Small intestine (tissue), 7 donors: ENCODE measurements around the gene ANHX. TPM values are rescaled to one million over a fixed set of nuclear protein-coding genes. Genes with fewer than 3 reads are reported as not detected.

Source experiments
- DNase-seq, 2 donors: peaks; one replicate each; pipeline versions ENCODE4 v3.0.0 to v3.0.0-alpha.2; 2013
- FAIRE-seq: peaks from 2 replicates; lab custom pipeline; 2012; peaks lifted over from hg19 to GRCh38; lab: Jason Lieb, UNC
- H3K27ac ChIP-seq, 3 donors: one replicate each; pipeline ENCODE4 v1.5.1; 2013; ENCODE audit warnings: low read length in 2 of 3, mild to moderate bottlenecking in 2 of 3, control low read depth in 1 of 3, inconsistent platforms in 1 of 3, low read depth in 1 of 3, moderate library complexity in 1 of 3
- H3K27me3 ChIP-seq, 3 donors: one replicate each; pipeline ENCODE4 v1.6.1; 2013; ENCODE audit warnings: low read length in 3 of 3, inconsistent platforms in 1 of 3; ENCODE audit not compliant: control insufficient read depth in 3 of 3, insufficient read depth in 3 of 3
- H3K36me3 ChIP-seq, 3 donors: one replicate each; pipeline ENCODE4 v1.6.1; 2013; ENCODE audit warnings: low read length in 3 of 3, inconsistent platforms in 1 of 3, low read depth in 1 of 3, mild to moderate bottlenecking in 1 of 3, moderate library complexity in 1 of 3; ENCODE audit not compliant: control insufficient read depth in 3 of 3, insufficient read depth in 2 of 3
- H3K4me1 ChIP-seq, 3 donors: one replicate each; pipeline ENCODE4 v1.6.1; 2013; ENCODE audit warnings: low read length in 2 of 3, inconsistent platforms in 1 of 3, low read depth in 1 of 3, mild to moderate bottlenecking in 1 of 3, moderate library complexity in 1 of 3; ENCODE audit not compliant: control insufficient read depth in 3 of 3, insufficient read depth in 2 of 3
- H3K4me3 ChIP-seq, 3 donors: one replicate each; pipeline ENCODE4 v1.5.1; 2013; ENCODE audit warnings: low read length in 3 of 3, control low read depth in 1 of 3, inconsistent platforms in 1 of 3, low read depth in 1 of 3, mild to moderate bottlenecking in 1 of 3, moderate library complexity in 1 of 3
- H3K9me3 ChIP-seq, 2 donors: one replicate each; pipeline ENCODE4 v1.6.1; 2013; ENCODE audit warnings: low read depth in 1 of 2, low read length in 1 of 2; ENCODE audit not compliant: control insufficient read depth in 2 of 2, insufficient read depth in 1 of 2
- WGBS, 3 donors: extraction: QIAGEN DNeasy Blood & Tissue Kit; methylation state at CpG; one replicate each; pipeline ENCODE4 v1.1.7; 2013; 5-methylcytosine and 5-hydroxymethylcytosine counted together
- polyA plus RNA-seq, 4 donors: library from polyadenylated mRNA; stranded (reverse) in 3 of 4; unstranded in 1 of 4; fragments of 200-250 nt in 3 of 4; fragments of 120-200 nt in 1 of 4; gene quantifications; one replicate each; pipeline versions ENCODE4 v1.2.1 to v1.2.3, GENCODE V29; 2013
- donor health status: healthy with polysubstance abuse.
- donor health status: control.
- donor health status: control.
- donor health status: Bipolar disorder and iron deficiency.
- donor health status: healthy.

ANHX gene
- polyA plus RNA-seq, 4 donors = not detected

DNA sequence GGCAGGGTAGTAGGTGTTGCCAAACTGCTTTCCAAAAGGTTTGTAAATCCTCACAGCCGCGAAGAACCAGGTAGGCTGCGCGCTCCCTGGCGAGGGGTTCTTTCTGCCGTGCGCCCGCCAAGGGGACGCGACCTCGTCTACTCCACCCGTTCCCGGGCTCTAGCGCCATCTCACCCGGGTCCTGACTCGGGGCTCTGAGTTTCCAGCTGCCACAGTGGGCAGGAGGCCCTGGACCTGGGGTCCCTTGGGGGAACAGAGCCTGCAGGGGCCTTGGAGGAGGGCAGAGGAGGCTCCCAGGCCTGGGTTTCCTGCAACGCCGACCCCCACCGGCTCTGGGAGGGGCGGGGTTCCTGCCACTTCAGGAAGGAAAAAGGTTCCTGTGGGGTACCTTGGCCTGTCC, 706 bp downstream of the ANHX start:
- 62 to 75% (median 74%) methylated on average over 20 of the region's 20 CpGs for WGBS, 3 donors
- Histone ChIP-seq H3K36me3 (no peaks in the 10 kb centered on the region), H3K27ac (no peak overlapping the region), H3K4me1 (no peaks in the 10 kb centered on the region), H3K27me3 (no peaks in the 10 kb centered on the region), H3K9me3 (peaks cover 6 to 70% of the 10 kb centered on the region in 2 donors), H3K4me3 (no peak overlapping the region)
- FAIRE-seq (no peak), DNase-seq (no peak)

DNA sequence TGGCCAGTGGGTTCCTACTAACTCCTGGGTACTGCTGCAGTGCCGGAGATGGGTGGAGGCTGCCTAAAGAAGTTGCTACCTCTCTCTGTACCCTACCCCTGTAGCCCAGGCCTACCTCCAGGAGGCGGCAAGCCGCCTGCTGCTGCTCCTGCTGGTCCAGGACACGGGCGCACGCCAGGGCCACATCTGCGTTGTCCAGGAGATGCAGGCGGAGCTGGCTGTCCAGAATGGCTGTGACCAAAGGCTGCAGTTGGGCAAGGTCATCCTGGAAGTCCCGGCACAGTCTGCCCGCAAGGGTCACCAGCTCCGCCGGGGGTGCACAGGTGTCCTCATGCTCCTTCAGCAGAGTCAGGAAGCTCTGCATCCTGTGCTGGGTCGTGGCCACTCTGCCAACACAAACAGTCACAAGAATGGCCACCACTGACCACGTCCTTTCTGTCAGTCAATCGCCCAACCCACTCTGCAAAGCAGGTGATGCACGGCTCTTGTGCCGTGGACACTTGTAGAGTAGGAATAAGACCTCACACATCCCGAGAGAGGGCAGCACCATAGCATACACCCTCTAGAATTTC, 1.6 kb downstream of the ANHX start:
- H3K4me3 ChIP-seq = no peak overlapping the region
- H3K27me3 ChIP-seq = no peaks in the 10 kb centered on the region
- no peak for DNase-seq
- no peaks in the 10 kb centered on the region for H3K36me3 ChIP-seq
- WGBS, 3 donors = 87 to 88% (median 88%) methylated on average over 18 of the region's 18 CpGs
- no peak for FAIRE-seq
- H3K4me1 ChIP-seq = no peaks in the 10 kb centered on the region
- H3K27ac ChIP-seq = no peak overlapping the region
- peaks cover 8 to 74% of the 10 kb centered on the region in 2 donors for H3K9me3 ChIP-seq

DNA sequence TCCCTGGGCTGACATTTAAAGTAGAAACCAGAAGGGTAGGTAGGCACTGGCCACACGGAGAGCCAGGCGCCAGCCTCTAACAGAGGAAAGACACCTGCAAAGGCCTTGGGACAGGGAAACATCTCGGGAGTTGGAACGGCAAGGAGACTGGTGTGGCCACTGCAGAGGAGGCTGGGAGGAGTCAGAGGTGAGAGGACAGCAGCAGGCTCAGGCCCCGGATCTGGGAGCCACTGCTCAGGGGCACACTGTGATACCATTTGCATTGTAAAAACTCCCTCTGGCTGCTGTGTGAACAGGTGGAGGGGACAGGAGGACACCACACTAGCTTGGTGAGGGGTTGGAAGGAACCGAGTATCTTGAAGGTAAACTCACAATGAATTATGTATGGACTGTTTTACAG, 2.7 kb downstream of the ANHX start:
- Histone ChIP-seq H3K27ac (no peak overlapping the region), H3K4me1 (no peaks in the 10 kb centered on the region), H3K9me3 (peaks cover 8 to 84% of the 10 kb centered on the region in 2 donors), H3K36me3 (no peaks in the 10 kb centered on the region), H3K27me3 (no peaks in the 10 kb centered on the region), H3K4me3 (no peak overlapping the region)
- no peak for FAIRE-seq
- 80 to 89% (median 85%) methylated on average over 6 of the region's 6 CpGs for WGBS, 3 donors
- DNase-seq = no peak

DNA sequence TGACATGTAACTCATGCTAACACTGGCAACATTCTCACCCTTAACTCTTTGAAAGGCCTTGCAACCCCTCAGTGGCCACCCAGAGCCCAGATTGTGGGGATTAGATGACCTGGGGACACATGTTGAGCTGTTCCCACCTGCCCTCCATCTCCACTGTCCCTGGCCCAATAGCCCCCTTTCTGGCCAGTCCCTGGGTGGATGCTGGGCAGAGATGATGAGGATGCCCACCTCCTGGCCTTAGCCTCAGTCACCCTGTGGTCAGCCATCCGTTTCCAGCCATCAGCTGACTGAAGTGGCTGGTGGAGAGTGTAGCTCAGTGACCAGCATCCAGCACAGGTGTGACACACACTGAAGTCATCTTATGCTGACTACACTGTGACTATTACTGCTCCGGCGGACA, 4.7 kb downstream of the ANHX start:
- Histone ChIP-seq H3K36me3 (no peaks in the 10 kb centered on the region), H3K4me1 (no peaks in the 10 kb centered on the region), H3K4me3 (no peak overlapping the region), H3K27me3 (no peaks in the 10 kb centered on the region), H3K9me3 (peaks cover 4 to 91% of the 10 kb centered on the region in 2 donors), H3K27ac (no peak overlapping the region)
- DNase-seq (no peak), FAIRE-seq (no peak)
- 70 to 72% (median 72%) methylated on average over 3 of the region's 3 CpGs for WGBS, 3 donors

- no peaks in the 10 kb centered on the region for H3K27me3 ChIP-seq
- H3K9me3 ChIP-seq = peaks cover 3 to 80% of the 10 kb centered on the region in 2 donors
- WGBS, 3 donors = 62 to 74% (median 72%) methylated on average over 7 of the region's 7 CpGs
- DNase-seq (no peak), FAIRE-seq (no peak)
- H3K36me3 ChIP-seq = no peaks in the 10 kb centered on the region
- H3K27ac ChIP-seq = no peak overlapping the region
- no peaks in the 10 kb centered on the region for H3K4me1 ChIP-seq
- no peak overlapping the region for H3K4me3 ChIP-seq
These were observed 8.3 kb downstream of the ANHX start for GRCh38 chr12:133227281-133227852.

GRCh38 chr12:133226690-133227089, 9.0 kb downstream of the ANHX start:
- FAIRE-seq (no peak), DNase-seq (no peak)
- 77 to 82% (median 80%) methylated on average over 8 of the region's 8 CpGs for WGBS, 3 donors
- Histone ChIP-seq H3K9me3 (peaks cover 3 to 80% of the 10 kb centered on the region in 2 donors), H3K27me3 (no peaks in the 10 kb centered on the region), H3K27ac (no peak overlapping the region), H3K36me3 (no peaks in the 10 kb centered on the region), H3K4me3 (no peak overlapping the region), H3K4me1 (no peaks in the 10 kb centered on the region)

GRCh38 chr12:133225527-133225926, 10.2 kb downstream of the ANHX start:
- H3K27ac ChIP-seq = no peak overlapping the region
- H3K36me3 ChIP-seq = no peaks in the 10 kb centered on the region
- FAIRE-seq (no peak), DNase-seq (no peak)
- WGBS, 3 donors = 75 to 81% (median 81%) methylated on average over 4 of the region's 4 CpGs
- H3K9me3 ChIP-seq = peaks cover 3 to 81% of the 10 kb centered on the region in 2 donors
- H3K27me3 ChIP-seq = no peaks in the 10 kb centered on the region
- H3K4me1 ChIP-seq = no peaks in the 10 kb centered on the region
- H3K4me3 ChIP-seq = no peak overlapping the region

GRCh38 chr12:133222211-133222610, 13.5 kb downstream of the ANHX start:
- FAIRE-seq = no peak
- Histone ChIP-seq H3K27ac (no peak overlapping the region), H3K9me3 (peaks cover 0 to 82% of the 10 kb centered on the region in 2 donors), H3K36me3 (no peaks in the 10 kb centered on the region), H3K27me3 (no peaks in the 10 kb centered on the region), H3K4me3 (no peak overlapping the region), H3K4me1 (no peaks in the 10 kb centered on the region)
- 82 to 88% (median 85%) methylated on average over 10 of the region's 10 CpGs for WGBS, 3 donors
- DNase-seq = no peak

GRCh38 chr12:133221241-133221640, 14.4 kb downstream of the ANHX start:
- H3K4me1 ChIP-seq = no peaks in the 10 kb centered on the region
- no peak overlapping the region for H3K27ac ChIP-seq
- peaks cover 5 to 82% of the 10 kb centered on the region in 2 donors for H3K9me3 ChIP-seq
- H3K4me3 ChIP-seq = no peak overlapping the region
- no peaks in the 10 kb centered on the region for H3K36me3 ChIP-seq
- FAIRE-seq = no peak
- WGBS, 3 donors = 86 to 88% (median 87%) methylated on average over 16 of the region's 16 CpGs
- DNase-seq = no peak
- no peaks in the 10 kb centered on the region for H3K27me3 ChIP-seq
